ENCODE results near the gene PPM1G. TPM values are rescaled to one million over a fixed set of nuclear protein-coding genes. Genes with fewer than 3 reads are reported as not detected.

Gene PPM1G
- total RNA-seq, 1 donor: 62.2 TPM

DNA sequence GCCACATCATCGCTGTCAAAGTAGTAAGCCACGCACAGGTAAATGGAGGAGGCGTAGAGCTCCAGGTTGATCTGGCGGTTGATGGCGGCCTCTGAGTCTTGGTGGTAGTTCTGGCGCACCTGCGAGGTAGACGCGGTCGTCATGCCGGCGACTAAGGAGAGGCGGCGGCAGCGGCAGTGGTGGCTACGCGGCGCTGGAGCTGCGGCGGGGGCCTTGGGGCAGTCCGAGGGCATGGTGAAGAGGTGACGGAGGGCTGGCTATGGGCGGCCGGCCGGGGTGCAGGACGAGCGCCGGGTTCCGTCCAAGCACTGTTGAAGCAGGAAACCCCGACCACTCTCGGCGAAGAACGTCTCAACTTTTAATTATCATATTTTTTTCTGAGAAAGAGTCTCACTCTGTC is 16.2 kb downstream of the PPM1G start:
- no peak overlapping the region for H3K4me3 ChIP-seq (ENCODE audit: low read depth, low read length)
- TF ChIP-seq, protein P1, sequence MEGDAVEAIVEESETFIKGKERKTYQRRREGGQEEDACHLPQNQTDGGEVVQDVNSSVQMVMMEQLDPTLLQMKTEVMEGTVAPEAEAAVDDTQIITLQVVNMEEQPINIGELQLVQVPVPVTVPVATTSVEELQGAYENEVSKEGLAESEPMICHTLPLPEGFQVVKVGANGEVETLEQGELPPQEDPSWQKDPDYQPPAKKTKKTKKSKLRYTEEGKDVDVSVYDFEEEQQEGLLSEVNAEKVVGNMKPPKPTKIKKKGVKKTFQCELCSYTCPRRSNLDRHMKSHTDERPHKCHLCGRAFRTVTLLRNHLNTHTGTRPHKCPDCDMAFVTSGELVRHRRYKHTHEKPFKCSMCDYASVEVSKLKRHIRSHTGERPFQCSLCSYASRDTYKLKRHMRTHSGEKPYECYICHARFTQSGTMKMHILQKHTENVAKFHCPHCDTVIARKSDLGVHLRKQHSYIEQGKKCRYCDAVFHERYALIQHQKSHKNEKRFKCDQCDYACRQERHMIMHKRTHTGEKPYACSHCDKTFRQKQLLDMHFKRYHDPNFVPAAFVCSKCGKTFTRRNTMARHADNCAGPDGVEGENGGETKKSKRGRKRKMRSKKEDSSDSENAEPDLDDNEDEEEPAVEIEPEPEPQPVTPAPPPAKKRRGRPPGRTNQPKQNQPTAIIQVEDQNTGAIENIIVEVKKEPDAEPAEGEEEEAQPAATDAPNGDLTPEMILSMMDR (IDR thresholded peaks at IDR 0.05; ENCODE audit: insufficient read depth, low read length): no peak
- DNase-seq (ENCODE audit: low read depth): no peak

DNA sequence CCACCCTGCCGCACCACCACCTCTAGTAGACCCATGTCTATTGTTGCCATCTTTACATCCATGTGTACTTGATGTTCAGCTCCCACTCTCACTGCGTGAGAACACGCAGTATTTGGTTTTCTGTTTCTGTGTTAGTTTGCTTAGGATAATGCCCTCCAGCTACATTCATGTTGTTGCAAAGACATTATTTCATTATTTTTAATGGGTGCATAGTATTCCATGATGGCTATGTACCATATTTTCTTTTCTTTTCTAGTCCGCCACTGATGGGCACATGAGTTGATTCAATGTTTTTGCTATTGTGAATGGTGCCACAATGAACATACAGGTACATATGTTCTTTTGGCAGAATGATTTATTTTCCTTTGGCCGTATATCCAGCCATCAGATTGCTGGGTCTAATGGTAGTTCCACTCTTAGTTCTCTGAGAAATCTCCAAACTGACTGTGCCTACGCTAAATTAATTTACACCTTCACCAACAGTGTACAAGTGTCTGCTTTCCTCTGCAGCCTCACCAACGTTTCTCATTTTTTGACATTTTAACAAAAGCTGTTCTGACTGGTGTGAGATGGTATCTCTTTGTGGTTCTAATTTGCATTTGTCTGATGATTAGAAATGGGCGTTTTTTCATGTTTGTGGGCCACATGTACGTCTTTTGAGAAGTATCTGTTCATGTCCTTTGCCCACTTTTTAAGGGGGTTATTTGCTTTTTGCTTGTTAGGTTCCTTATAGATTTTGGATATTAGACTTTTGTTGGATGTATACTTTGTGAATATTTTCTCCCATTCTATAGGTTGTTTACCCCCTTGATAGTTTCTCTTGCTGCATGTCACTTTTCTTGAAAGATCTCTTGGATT is 18.3 kb downstream of the PPM1G start:
- TF ChIP-seq, protein P1 (IDR thresholded peaks at IDR 0.05; ENCODE audit: insufficient read depth, low read length): no peak
- no peak overlapping the region for H3K4me3 ChIP-seq (ENCODE audit: low read depth, low read length)
- DNase-seq (ENCODE audit: low read depth): no peak

DNA sequence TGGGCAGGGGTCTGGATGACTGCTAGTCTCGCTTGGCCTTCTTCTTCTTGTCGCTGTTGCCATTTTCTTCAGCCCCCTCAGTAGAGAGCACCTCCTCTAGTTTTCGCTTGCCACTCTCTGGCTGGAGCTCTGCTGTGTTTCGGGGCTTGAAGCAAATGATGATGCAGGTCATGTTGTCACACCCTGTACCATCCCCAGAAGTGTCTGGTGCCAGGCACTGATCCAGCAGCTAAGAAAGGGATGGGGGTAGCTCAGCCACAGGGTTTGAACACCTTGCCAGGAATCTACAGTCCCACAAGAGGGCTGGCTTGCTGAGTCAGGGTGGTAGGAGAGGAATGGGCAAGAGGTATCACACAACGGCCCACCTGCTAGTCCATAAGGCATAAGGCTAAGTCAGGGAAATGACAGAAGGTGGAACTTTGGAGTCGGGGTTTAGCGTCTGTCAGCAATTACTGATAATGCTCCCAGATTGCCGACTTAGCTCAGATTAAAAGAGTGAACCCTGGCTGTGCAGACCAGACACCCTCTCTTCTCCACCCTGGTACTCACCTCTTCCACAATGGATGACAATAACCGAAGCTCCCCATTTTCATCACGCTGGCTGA is 27.7 kb downstream of the PPM1G start:
- TF ChIP-seq, protein P1 (IDR thresholded peaks at IDR 0.05; ENCODE audit: insufficient read depth, low read length): no peak
- no peak for DNase-seq (ENCODE audit: low read depth)
- H3K4me3 ChIP-seq (ENCODE audit: low read depth, low read length): no peak overlapping the region

DNA sequence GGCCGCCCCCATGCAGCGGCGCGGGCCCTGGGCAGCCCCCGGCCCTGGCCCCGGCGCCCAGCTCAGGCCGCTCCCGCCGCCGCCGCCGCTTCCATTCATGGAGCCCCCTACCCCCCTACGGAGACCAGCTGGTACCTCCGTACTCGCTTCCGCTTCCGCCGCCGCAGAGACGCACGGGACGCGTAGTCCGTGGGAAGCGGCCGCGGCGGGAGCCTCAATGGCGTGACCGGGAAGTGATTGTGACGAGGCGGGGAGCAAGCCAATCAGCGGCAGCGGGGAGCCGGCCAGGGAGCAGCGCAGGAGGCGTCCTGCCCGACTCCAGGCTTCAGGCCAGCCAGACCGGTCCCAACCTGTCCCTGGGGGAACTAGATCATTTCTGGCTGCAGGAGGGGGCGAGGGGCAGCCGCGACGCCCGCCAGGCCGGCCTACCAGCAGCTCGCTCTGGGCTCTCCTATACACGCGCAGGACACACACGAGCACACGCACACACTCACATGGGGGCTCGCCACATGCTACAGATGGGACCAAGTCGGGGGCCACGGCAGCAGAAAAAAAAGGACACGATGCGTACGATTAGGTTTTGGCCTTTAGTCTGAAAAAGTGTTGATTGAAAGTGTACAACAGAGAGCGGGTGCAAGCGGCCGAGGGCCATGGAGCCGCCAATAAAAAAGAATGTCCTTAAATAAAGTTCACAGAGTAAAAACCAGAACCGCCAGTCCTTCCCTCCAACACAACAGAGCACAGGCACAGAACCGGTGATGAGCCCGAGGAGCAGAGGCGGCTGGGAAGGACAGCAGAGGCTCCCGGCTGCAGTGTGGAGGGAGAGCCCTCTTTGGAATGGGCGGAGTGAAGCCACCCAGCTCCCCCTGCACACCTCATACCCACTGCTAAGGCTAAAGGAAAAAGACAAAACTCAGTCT is 28.5 kb downstream of the PPM1G start, which contains the start of gene ZNF513:
ZNF513 (minus strand) TSS at position 109 of the 920 bp plus-strand sequence. CDS start 208 bp downstream, outside the sequence.
- peak within 1 kb of the TSS; percentile 88 for H3K4me3 ChIP-seq (ENCODE audit: low read depth, low read length)
- TF ChIP-seq, protein P1 (IDR thresholded peaks at IDR 0.05; ENCODE audit: insufficient read depth, low read length): no peak
- DNase-seq (ENCODE audit: low read depth): peak; percentile 93

DNA sequence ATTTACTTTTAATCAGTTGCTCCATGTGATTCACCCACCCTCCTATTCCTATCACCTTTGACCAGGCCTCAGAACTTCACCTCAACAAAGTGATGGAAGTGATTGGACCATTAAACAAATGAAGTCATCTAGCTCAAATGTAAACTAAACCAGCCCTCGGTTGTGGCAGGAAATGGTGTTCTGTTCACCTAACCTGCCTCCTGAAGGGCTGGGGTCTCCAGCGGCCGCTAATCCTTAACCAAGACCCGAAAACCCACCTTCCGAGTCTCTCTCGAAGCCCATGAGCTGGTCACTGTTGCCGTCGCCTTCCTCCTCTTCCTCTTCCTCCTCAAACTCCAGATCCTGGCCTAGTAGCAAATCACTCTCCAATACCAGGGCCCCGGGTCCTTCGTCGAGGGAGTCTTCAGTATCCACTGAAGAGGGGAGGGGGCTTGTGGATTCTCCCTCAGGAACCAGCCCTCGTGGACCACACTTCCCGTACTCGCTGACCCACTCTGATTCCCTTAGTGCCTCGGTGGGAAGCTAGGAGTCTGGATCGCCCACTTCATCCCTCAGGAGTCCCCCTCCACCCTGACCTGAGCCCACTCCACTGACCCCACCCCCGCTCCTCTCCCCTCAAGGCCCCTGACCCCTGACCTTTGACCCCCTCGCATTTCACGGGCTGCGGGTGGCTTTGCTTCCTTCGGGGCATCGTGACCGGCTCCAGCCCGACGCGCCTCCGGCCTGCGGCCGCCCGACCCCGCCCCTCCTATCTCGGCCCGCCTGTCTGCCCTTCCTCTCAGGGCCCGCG is 29.4 kb downstream of the PPM1G start:
- TF ChIP-seq, protein P1 (IDR thresholded peaks at IDR 0.05; ENCODE audit: insufficient read depth, low read length): no peak
- H3K4me3 ChIP-seq (ENCODE audit: low read depth, low read length): peak overlapping the region; percentile 88
- DNase-seq (ENCODE audit: low read depth): peak; percentile 35
